NCI-H2196 treated with DMSO at 0.1 percent for 48 hours (cell line): ENCODE results near the gene DGKH.

ENCODE experiments used
- DNase-seq: peaks from one replicate; lab custom pipeline; 2025; ENCODE audit not compliant: unreplicated experiment; lab: John Stamatoyannopoulos, UW

DGKH gene

GRCh38 chr13:42039946-42040729 lies 8.3 kb upstream of the DGKH start:
- peak; percentile 22 for DNase-seq

- no peak for DNase-seq
These were observed 7.8 kb upstream of the DGKH start for GRCh38 chr13:42040730-42041010.

- no peak for DNase-seq
These were observed 7.3 kb upstream of the DGKH start for GRCh38 chr13:42041011-42041683.

GRCh38 chr13:42041684-42042035 lies 6.8 kb upstream of the DGKH start:
- no peak for DNase-seq

- DNase-seq: no peak
These were observed 4.8 kb upstream of the DGKH start for GRCh38 chr13:42043676-42044075.

- no peak for DNase-seq
These were observed 2.0 kb upstream of the DGKH start for GRCh38 chr13:42046448-42046847.

- DNase-seq: no peak
These were observed 697 bp upstream of the DGKH start for GRCh38 chr13:42047561-42048341.

GRCh38 chr13:42048684-42049453 lies 421 bp downstream of the DGKH start:
- peak; percentile 22 for DNase-seq

GRCh38 chr13:42049454-42049813 lies 986 bp downstream of the DGKH start:
- DNase-seq: no peak

- DNase-seq: no peak
These were observed 6.5 kb downstream of the DGKH start for GRCh38 chr13:42054798-42055499.

- no peak for DNase-seq
These were observed 7.1 kb downstream of the DGKH start for GRCh38 chr13:42055500-42056085.

- no peak for DNase-seq
These were observed 7.7 kb downstream of the DGKH start for GRCh38 chr13:42056146-42056545.

- no peak for DNase-seq
These were observed 8.1 kb downstream of the DGKH start for GRCh38 chr13:42056583-42056982.

- DNase-seq: no peak
These were observed 9.6 kb downstream of the DGKH start for GRCh38 chr13:42057918-42058530.

GRCh38 chr13:42061943-42062342 lies 13.5 kb downstream of the DGKH start:
- DNase-seq: no peak

- no peak for DNase-seq
These were observed 14.7 kb downstream of the DGKH start for GRCh38 chr13:42063105-42063504.

- DNase-seq: peak; percentile 0
These were observed 15.8 kb downstream of the DGKH start for GRCh38 chr13:42064259-42064658.

- DNase-seq: no peak
These were observed 16.5 kb downstream of the DGKH start for GRCh38 chr13:42064966-42065365.

- DNase-seq: no peak
These were observed 17.0 kb downstream of the DGKH start for GRCh38 chr13:42065414-42065813.

GRCh38 chr13:42066542-42066941 lies 18.1 kb downstream of the DGKH start:
- no peak for DNase-seq
